PC-3 (cell line): ENCODE data around the gene ASIC3.
A peak's percentile ranks its signal among the peaks of the same experiment; 100 is the strongest.

Source experiments
- CTCF ChIP-seq: fragments of 300-600 bp; sonication (generic); conservative IDR thresholded peaks from 2 replicates; pipeline ENCODE4 v1.5.1; 2017; ENCODE audit warnings: antibody characterized with exemption, low read depth, mild to moderate bottlenecking, low read length
- EZH2 ChIP-seq: fragments of 300-600 bp; sonication (generic); IDR thresholded peaks from one replicate; pipeline ENCODE4 v1.6.1; 2017; ENCODE audit warnings: antibody characterized with exemption, mild to moderate bottlenecking, low read length; ENCODE audit not compliant: unreplicated experiment

GRCh38 chr7:151017953-151018420 lies 30.3 kb upstream of the ASIC3 start:
- TF ChIP-seq CTCF: peak; percentile 94
- no peak for TF ChIP-seq EZH2
